RPMI8226 (cell line): Measurements from ENCODE around the gene RMDN2.
"Not testable (repeated sequence)": the region's sequence is repeated elsewhere in the genome, so short reads cannot be mapped to it uniquely, and the experiment has no call there.

ENCODE experiments used
- DNase-seq: peaks from one replicate; pipeline ENCODE4 v3.0.0-alpha.2; 2015

Gene RMDN2

GRCh38 chr2:37902991-37903390 lies 22.1 kb upstream of the RMDN2 start:
- no peak for DNase-seq

GRCh38 chr2:37904425-37904824 lies 20.7 kb upstream of the RMDN2 start:
- DNase-seq: no peak

GRCh38 chr2:37904993-37905392 lies 20.1 kb upstream of the RMDN2 start:
- no peak for DNase-seq

GRCh38 chr2:37906131-37906530 lies 19.0 kb upstream of the RMDN2 start:
- DNase-seq: no peak

- DNase-seq: no peak
These were observed 17.4 kb upstream of the RMDN2 start for GRCh38 chr2:37907501-37908225.

- no peak for DNase-seq
These were observed 13.7 kb upstream of the RMDN2 start for GRCh38 chr2:37911296-37911873.

GRCh38 chr2:37912056-37912455 lies 13.0 kb upstream of the RMDN2 start:
- no peak for DNase-seq

- DNase-seq: no peak
These were observed 12.5 kb upstream of the RMDN2 start for GRCh38 chr2:37912616-37913015.

- no peak for DNase-seq
These were observed 10.7 kb upstream of the RMDN2 start for GRCh38 chr2:37914340-37914739.

- no peak for DNase-seq
These were observed 9.3 kb upstream of the RMDN2 start for GRCh38 chr2:37915773-37916172.

GRCh38 chr2:37916512-37917082 lies 8.5 kb upstream of the RMDN2 start:
- DNase-seq: no peak

- no peak for DNase-seq
These were observed 7.5 kb upstream of the RMDN2 start for GRCh38 chr2:37917281-37918228.

GRCh38 chr2:37918742-37919186 lies 6.3 kb upstream of the RMDN2 start:
- DNase-seq: no peak

- DNase-seq: no peak
These were observed 5.5 kb upstream of the RMDN2 start for GRCh38 chr2:37919631-37920032.

GRCh38 chr2:37920570-37920969 lies 4.5 kb upstream of the RMDN2 start:
- DNase-seq: no peak

GRCh38 chr2:37921781-37922180 lies 3.3 kb upstream of the RMDN2 start:
- no peak for DNase-seq

- no peak for DNase-seq
These were observed 1.6 kb upstream of the RMDN2 start for GRCh38 chr2:37923308-37924055.

- no peak for DNase-seq
These were observed 1.5 kb downstream of the RMDN2 start for GRCh38 chr2:37926635-37927034.

GRCh38 chr2:37928377-37928776 lies 3.3 kb downstream of the RMDN2 start:
- no peak for DNase-seq

GRCh38 chr2:37930392-37930791 lies 5.3 kb downstream of the RMDN2 start:
- DNase-seq: not testable (repeated sequence)

- not testable (repeated sequence) for DNase-seq
These were observed 7.8 kb downstream of the RMDN2 start for GRCh38 chr2:37932873-37933272.
